Activated CD4-positive, alpha-beta T cell treated with anti-CD3 and anti-CD28 coated beads, Interleukin-2, amount 10 ng/mL, durations not matched to agents 24 days and 14 days (primary cell): ENCODE data around the gene PACC1. TPM values are rescaled to one million over a fixed set of nuclear protein-coding genes. Genes with fewer than 3 reads are reported as not detected.
A peak's percentile ranks its signal among the peaks of the same experiment; 100 is the strongest.
"Not testable (repeated sequence)": the region's sequence is repeated elsewhere in the genome, so short reads cannot be mapped to it uniquely, and the experiment has no call there.

Source experiments
- DNase-seq: peaks from one replicate; pipeline ENCODE4 v3.0.0; 2022
- H3K27ac Mint-ChIP-seq: one replicate; pipeline ENCODE4 v1.8.0; 2022; ENCODE audit warnings: mild to moderate bottlenecking, mixed read lengths
- H3K27me3 Mint-ChIP-seq: one replicate; pipeline ENCODE4 v1.8.0; 2022; ENCODE audit warnings: mixed read lengths
- H3K36me3 Mint-ChIP-seq: one replicate; pipeline ENCODE4 v1.8.0; 2022; ENCODE audit warnings: low read depth, mild to moderate bottlenecking, mixed read lengths
- H3K4me1 Mint-ChIP-seq: one replicate; pipeline ENCODE4 v1.8.0; 2021; ENCODE audit warnings: mixed read lengths
- H3K4me3 Mint-ChIP-seq: one replicate; pipeline ENCODE4 v1.8.0; 2022; ENCODE audit warnings: mild to moderate bottlenecking, moderate library complexity, mixed read lengths
- H3K9me3 Mint-ChIP-seq: one replicate; pipeline ENCODE4 v1.8.0; 2021; ENCODE audit warnings: mixed read lengths
- intact Hi-C: fragments of 100-400 bp; cut with micrococcal nuclease; formaldehyde crosslinking; loops from one replicate; pipeline ENCODE4 v1.15.1; 2023
- total RNA-seq: library from RNA; stranded (reverse); gene quantifications from 2 replicates; pipeline ENCODE4 v1.2.3, GENCODE V29; 2022

PACC1 gene
- total RNA-seq, 1 donor from 2014 or later, result 19.4 TPM

GRCh38 chr1:212397171-212397570, 17.5 kb downstream of the PACC1 start:
- Mint-ChIP-seq H3K4me3 (no peak overlapping the region), H3K9me3 (peaks cover 10% of the 10 kb centered on the region), H3K36me3 (peaks cover 56% of the 10 kb centered on the region), H3K27me3 (no peaks in the 10 kb centered on the region), H3K4me1 (peaks cover 4% of the 10 kb centered on the region), H3K27ac (no peak overlapping the region)
- intact Hi-C loops, result no loop called here
- no peak for DNase-seq

GRCh38 chr1:212396638-212397037, 18.0 kb downstream of the PACC1 start:
- Mint-ChIP-seq H3K9me3 (peaks cover 12% of the 10 kb centered on the region), H3K27me3 (no peaks in the 10 kb centered on the region), H3K27ac (no peak overlapping the region), H3K4me3 (no peak overlapping the region), H3K4me1 (peaks cover 4% of the 10 kb centered on the region), H3K36me3 (peaks cover 56% of the 10 kb centered on the region)
- intact Hi-C loops, result no loop called here
- no peak for DNase-seq

- H3K36me3 Mint-ChIP-seq, result peaks cover 64% of the 10 kb centered on the region
- intact Hi-C loops, result not testable (repeated sequence)
Measured at GRCh38 chr1:212395678-212396437, 18.8 kb downstream of the PACC1 start.

GRCh38 chr1:212388985-212389716, 25.5 kb downstream of the PACC1 start:
- Mint-ChIP-seq H3K4me1 (peaks cover 7% of the 10 kb centered on the region), H3K27ac (peak overlapping the region; percentile 3), H3K9me3 (peaks cover 19% of the 10 kb centered on the region), H3K36me3 (peaks cover 67% of the 10 kb centered on the region), H3K4me3 (no peak overlapping the region), H3K27me3 (no peaks in the 10 kb centered on the region)
- no peak for DNase-seq
- intact Hi-C loops, result no loop called here

More at GRCh38 chr1:212395678-212396437, 18.8 kb downstream of the PACC1 start:
- H3K4me3 Mint-ChIP-seq, H3K27ac Mint-ChIP-seq, H3K4me1 Mint-ChIP-seq, DNase-seq, H3K27me3 Mint-ChIP-seq: not testable (repeated sequence)
- peaks cover 15% of the 10 kb centered on the region for H3K9me3 Mint-ChIP-seq

- DNase-seq, result no peak
- H3K36me3 Mint-ChIP-seq, result peaks cover 60% of the 10 kb centered on the region
- intact Hi-C loops, result no loop called here
- H3K27me3 Mint-ChIP-seq, result no peaks in the 10 kb centered on the region
- H3K4me1 Mint-ChIP-seq, result peaks cover 3% of the 10 kb centered on the region
- peaks cover 7% of the 10 kb centered on the region for H3K9me3 Mint-ChIP-seq
- H3K27ac Mint-ChIP-seq, result peak overlapping the region; percentile 66
- H3K4me3 Mint-ChIP-seq, result no peak overlapping the region
Measured at GRCh38 chr1:212386029-212386428, 28.7 kb downstream of the PACC1 start.

GRCh38 chr1:212381397-212382035, 33.2 kb downstream of the PACC1 start:
- Mint-ChIP-seq H3K4me1 (peaks cover 3% of the 10 kb centered on the region), H3K27ac (no peak overlapping the region), H3K9me3 (no peaks in the 10 kb centered on the region), H3K36me3 (peaks cover 48% of the 10 kb centered on the region), H3K27me3 (no peaks in the 10 kb centered on the region), H3K4me3 (no peak overlapping the region)
- intact Hi-C loops, result no loop called here
- no peak for DNase-seq

- H3K9me3 Mint-ChIP-seq, result no peaks in the 10 kb centered on the region
- intact Hi-C loops, result no loop called here
- H3K36me3 Mint-ChIP-seq, result peaks cover 45% of the 10 kb centered on the region
- H3K27me3 Mint-ChIP-seq, result no peaks in the 10 kb centered on the region
- H3K27ac Mint-ChIP-seq, result no peak overlapping the region
- H3K4me3 Mint-ChIP-seq, result no peak overlapping the region
- no peaks in the 10 kb centered on the region for H3K4me1 Mint-ChIP-seq
- no peak for DNase-seq
Measured at GRCh38 chr1:212379366-212379765, 35.3 kb downstream of the PACC1 start.

GRCh38 chr1:212377644-212378043, 37.0 kb downstream of the PACC1 start:
- intact Hi-C loops, result no loop called here
- no peak overlapping the region for H3K27ac Mint-ChIP-seq

GRCh38 chr1:212375986-212376385, 38.7 kb downstream of the PACC1 start:
- no peak overlapping the region for H3K4me3 Mint-ChIP-seq
- no peaks in the 10 kb centered on the region for H3K9me3 Mint-ChIP-seq
- H3K4me1 Mint-ChIP-seq, result no peaks in the 10 kb centered on the region
- H3K27ac Mint-ChIP-seq, result no peak overlapping the region
- peaks cover 60% of the 10 kb centered on the region for H3K36me3 Mint-ChIP-seq
- intact Hi-C loops, result no loop called here
- DNase-seq, result no peak
- no peaks in the 10 kb centered on the region for H3K27me3 Mint-ChIP-seq

More at GRCh38 chr1:212377644-212378043, 37.0 kb downstream of the PACC1 start:
- H3K9me3 Mint-ChIP-seq, result no peaks in the 10 kb centered on the region
- H3K27me3 Mint-ChIP-seq, result no peaks in the 10 kb centered on the region
- no peak for DNase-seq
- H3K4me1 Mint-ChIP-seq, result no peaks in the 10 kb centered on the region
- peaks cover 48% of the 10 kb centered on the region for H3K36me3 Mint-ChIP-seq
- no peak overlapping the region for H3K4me3 Mint-ChIP-seq

GRCh38 chr1:212368073-212368484, 46.6 kb downstream of the PACC1 start:
- no peaks in the 10 kb centered on the region for H3K27me3 Mint-ChIP-seq
- H3K4me3 Mint-ChIP-seq, result no peak overlapping the region
- DNase-seq, result peak; percentile 88
- intact Hi-C loops, result loop anchor here (1.0 to 2.0 kb wide), 5 partner anchors 88 to 687 kb away; no protein-coding TSS in a partner anchor
- H3K27ac Mint-ChIP-seq, result no peak overlapping the region
- peaks cover 60% of the 10 kb centered on the region for H3K36me3 Mint-ChIP-seq
- H3K4me1 Mint-ChIP-seq, result no peaks in the 10 kb centered on the region
- H3K9me3 Mint-ChIP-seq, result no peaks in the 10 kb centered on the region

GRCh38 chr1:212367474-212368072, 47.1 kb downstream of the PACC1 start:
- Mint-ChIP-seq H3K4me3 (no peak overlapping the region), H3K9me3 (no peaks in the 10 kb centered on the region), H3K4me1 (no peaks in the 10 kb centered on the region), H3K36me3 (peaks cover 56% of the 10 kb centered on the region), H3K27ac (no peak overlapping the region), H3K27me3 (no peaks in the 10 kb centered on the region)
- DNase-seq, result no peak
- intact Hi-C loops, result loop anchor here (1.0 to 2.0 kb wide), 5 partner anchors 89 to 687 kb away; no protein-coding TSS in a partner anchor

GRCh38 chr1:212366901-212367300, 47.8 kb downstream of the PACC1 start:
- H3K36me3 Mint-ChIP-seq, result peaks cover 53% of the 10 kb centered on the region
- H3K27ac Mint-ChIP-seq, result no peak overlapping the region
- H3K9me3 Mint-ChIP-seq, result no peaks in the 10 kb centered on the region

GRCh38 chr1:212364985-212365384, 49.7 kb downstream of the PACC1 start:
- H3K4me1 Mint-ChIP-seq, result peaks cover 4% of the 10 kb centered on the region
- intact Hi-C loops, result no loop called here
- H3K27ac Mint-ChIP-seq, result peak overlapping the region; percentile 15
- DNase-seq, result no peak
- H3K9me3 Mint-ChIP-seq, result no peaks in the 10 kb centered on the region
- no peak overlapping the region for H3K4me3 Mint-ChIP-seq
- no peaks in the 10 kb centered on the region for H3K27me3 Mint-ChIP-seq
- H3K36me3 Mint-ChIP-seq, result peaks cover 42% of the 10 kb centered on the region

More at GRCh38 chr1:212366901-212367300, 47.8 kb downstream of the PACC1 start:
- Mint-ChIP-seq H3K27me3 (no peaks in the 10 kb centered on the region), H3K4me1 (no peaks in the 10 kb centered on the region), H3K4me3 (no peak overlapping the region)
- no peak for DNase-seq
- intact Hi-C loops, result no loop called here
